GM19239 (cell line): Measurements from ENCODE around the gene IPCEF1.
"Not testable (repeated sequence)": the region's sequence is repeated elsewhere in the genome, so short reads cannot be mapped to it uniquely, and the experiment has no call there.

ENCODE experiments used
- DNase-seq: peaks from one replicate; pipeline ENCODE4 v3.0.0; 2011; ENCODE audit warnings: low spot score; ENCODE audit not compliant: insufficient read length
- FAIRE-seq: peaks from 2 replicates; lab custom pipeline; 2011; peaks lifted over from hg19 to GRCh38; lab: Jason Lieb, UNC

Gene IPCEF1

DNA sequence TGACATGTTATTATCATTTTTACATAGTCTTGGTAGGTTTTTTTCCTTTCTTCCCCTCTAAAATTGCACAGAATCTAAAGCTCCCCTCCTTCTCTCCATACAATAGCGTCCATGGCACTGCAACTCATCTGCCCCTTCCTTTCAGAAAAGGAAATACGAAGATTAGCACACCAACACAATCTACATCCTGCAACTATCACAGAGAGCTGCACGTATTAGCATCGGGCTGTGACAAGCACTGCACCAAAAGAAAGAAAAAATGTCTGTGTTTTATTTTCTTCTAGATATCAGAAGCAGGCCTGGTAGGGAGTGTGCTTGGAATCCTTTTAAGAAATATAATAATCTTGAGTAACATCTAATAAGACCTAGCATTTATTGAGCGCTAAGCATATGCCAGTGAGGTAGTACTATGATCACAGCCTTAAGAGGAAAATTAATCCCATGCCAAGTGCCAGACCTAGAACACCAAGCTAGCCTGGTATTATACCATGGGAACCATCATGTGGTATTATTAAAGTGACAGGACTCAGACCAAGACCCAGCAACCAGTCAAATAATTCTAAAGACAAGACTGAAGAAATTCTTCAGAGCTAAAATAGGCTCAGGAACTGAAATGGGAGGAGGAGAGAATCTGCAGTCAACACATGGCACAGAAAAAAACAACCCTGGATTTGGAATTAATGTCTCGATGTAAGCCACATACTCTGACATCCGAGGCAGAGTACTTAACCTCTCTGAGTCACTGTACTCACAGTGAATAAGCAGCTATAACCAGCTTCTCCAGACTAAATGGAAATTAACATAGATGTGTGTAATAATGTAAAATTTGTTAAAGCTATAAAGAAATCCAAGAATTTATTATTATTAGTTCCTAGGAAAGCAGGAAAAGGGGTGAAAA lies 124.3 kb downstream of the IPCEF1 start:
- DNase-seq (no peak), FAIRE-seq (peak; percentile 49)

DNA sequence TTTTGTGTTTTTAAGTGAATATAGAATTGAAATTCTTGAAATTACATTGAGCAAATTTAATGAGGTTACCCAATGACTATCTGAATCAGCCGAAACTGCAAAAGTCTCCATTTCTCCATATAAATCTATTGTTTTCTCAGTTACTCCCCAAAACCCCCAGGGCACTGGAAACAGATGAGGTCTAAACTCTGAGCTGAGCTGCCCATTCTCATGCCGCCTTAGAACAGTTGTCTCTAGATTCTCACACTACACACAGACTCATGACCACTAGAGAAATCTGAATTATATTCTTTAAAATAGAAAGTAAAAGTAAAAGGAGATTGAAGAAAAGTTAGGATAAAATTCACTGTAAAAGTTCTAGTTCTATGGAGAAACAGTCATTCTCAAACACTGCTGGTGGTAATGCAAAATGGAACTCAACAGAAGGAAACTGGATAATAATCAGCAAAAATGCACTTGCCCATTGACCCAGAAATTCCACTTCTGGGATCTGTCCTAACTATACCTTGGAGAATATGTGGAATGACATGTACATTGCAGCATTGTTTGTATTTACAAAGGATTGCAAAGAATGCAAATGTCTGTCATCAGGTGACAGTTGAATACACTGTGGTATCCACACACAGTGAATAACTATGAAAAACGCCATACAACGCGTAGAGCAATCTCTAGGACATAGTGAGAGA lies 125.5 kb downstream of the IPCEF1 start:
- DNase-seq (no peak), FAIRE-seq (peak; percentile 80)

DNA sequence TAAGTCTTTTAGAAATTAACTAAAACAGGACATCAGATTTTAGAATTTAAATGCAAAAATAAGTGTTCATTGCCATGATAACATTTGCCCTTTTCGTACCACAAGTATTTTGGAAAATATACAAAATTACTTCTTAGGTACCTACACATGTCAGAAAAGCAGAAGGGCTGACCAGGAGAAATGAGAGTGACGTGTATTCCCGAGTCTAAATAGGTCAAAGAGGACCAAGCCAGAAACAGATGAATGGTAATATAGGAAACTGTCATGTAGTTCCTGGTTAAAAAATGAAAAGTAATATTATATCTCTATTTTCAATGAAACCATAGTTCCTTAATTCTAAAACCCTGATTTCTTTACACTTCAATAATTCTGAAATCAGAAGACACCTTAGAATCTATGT lies 126.2 kb downstream of the IPCEF1 start:
- FAIRE-seq (peak; percentile 40), DNase-seq (no peak)

DNA sequence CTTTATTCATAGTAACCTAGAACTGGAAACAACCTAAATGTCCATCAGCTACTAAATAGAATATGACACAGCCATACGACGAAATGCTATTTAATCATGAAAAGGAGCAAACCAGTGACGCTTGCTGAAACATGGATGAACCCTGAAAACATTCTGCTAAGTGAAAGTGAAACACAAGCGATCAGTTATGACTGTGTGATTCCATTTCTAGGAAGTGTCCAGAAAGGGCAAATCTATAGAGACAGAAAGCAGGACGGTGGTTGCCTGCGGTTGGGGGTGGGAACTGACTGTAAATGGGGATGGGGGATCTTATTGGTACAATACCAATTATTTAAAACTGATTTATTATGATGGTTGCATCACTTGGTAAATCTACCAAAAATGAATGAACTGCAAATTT lies 126.8 kb downstream of the IPCEF1 start:
- DNase-seq (no peak), FAIRE-seq (peak; percentile 98)

DNA sequence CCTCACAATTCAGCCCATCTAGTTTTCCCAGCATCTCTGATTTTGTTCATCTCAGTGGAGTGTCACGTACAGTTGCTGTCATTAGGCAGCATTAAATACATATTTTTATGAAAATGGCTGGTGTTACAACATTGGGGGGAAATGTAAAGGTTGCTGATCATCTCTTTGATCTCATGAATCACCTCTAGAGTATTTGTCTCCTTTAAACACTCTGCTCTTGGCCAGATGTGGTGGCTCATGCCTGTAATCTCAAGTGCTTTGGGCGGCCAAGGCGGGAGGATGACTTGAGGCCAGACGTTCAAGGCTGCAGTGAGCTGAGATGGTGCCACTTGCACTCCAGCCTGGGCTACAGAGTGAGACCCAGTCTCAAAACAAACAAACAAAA lies 128.1 kb downstream of the IPCEF1 start:
- DNase-seq: no peak
- peak; percentile 79 for FAIRE-seq

DNA sequence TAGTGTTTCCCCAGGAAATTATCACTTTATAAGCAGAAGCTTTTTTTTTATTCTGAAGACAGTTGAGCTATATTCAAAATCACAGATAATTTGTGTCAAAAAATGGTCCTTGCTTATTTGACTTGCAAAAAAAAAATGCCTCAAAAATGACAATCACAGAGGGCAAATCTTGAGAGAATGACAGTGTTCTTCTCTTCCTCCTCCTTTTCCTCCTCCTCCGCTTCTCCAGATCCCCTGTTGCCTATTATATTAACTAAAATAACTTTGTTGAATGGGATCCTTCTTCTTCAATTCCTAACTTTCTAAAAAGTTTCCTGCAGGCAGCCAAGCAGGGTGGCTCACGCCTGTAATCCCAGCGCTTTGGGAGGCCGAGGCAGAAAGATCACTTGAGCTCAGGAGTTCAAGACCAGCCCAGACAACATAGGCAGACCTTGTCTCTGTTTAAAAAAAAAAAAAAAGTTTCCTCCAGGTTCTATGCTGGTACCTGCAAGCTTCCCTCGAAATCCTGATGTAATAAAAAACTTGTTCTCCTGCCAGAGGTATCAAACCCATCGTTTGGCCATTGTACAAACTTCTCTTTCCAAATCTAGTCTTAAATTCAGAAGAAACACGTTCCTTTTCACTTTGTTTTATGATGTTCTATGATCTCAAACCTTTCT lies 128.6 kb downstream of the IPCEF1 start:
- no peak for DNase-seq
- peak; percentile 31 for FAIRE-seq

DNA sequence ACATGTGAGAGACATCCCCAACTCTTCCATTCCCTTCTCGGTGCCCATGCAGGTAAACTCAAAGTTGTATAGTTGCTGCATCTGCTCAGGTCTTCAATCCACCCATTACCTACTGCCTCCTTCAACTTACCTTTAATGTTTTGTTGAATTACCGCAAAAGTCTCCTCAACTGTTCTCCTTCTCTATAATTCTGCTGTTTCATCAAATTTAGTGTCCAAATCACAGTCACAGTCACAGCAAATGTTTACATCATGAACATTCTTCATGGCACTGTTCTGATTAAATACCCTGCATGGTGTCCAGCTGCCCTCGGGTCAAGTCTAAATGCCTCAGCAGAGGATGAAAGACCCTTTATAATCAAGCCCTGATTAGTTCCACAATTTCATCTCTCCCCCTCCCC lies 130.1 kb downstream of the IPCEF1 start:
- DNase-seq (no peak), FAIRE-seq (peak; percentile 60)

DNA sequence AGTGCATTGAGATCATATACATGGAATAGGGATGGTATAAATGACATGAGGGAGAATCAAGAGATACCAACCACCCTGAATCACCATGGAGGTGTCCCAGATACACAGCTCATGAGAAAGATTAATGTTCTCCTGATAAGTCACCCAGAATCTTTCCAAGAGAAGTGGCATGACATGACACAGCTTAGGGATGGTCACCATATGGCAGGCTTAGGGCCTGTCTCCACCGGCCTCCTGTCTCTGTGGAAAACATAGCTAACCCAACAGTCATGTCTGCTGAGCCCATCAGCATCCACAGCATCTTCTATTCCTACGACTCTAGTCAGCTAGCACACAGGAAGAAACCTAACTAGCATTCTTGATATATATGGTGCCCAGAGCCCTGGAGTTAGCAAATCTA lies 133.3 kb downstream of the IPCEF1 start:
- no peak for FAIRE-seq
- DNase-seq: no peak

DNA sequence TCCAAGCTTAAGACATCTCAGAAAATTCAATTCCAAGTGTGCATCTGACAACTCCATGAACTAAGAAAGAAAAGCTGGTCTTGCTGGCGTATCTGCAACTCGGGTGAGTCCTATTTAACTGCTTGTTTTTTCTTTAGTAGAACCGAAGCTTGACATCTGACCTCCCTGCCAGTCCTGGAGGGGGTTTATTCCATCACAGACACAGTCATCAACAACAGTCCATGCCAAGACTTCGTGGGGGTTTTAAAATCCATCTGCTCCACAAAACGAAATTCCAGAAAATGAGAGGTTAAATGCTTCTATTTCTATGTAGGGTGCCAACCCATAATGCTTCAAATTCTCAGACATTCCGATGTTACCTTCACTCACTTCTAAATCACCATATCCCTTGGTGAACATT lies 133.9 kb downstream of the IPCEF1 start:
- DNase-seq (no peak), FAIRE-seq (peak; percentile 21)

DNA sequence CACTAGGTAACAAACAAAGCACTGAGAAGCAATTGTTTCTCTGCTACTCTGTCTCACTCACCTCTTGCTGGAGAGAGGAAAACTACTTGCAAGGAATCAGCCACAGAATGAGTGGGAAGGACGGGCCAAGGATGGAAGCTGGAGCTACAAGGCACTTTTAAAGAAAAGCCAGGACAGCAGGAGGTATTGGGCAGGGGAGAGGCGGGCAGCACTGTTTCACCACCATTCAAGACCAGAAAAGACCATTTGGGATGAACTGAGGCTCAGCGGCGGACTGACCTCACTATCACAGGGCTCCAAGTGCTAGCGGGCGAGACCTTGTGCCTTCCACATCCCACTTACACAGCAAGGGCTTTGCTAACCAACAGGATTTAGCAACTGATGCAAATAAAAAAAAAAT lies 137.4 kb downstream of the IPCEF1 start:
- FAIRE-seq (no peak), DNase-seq (no peak)

DNA sequence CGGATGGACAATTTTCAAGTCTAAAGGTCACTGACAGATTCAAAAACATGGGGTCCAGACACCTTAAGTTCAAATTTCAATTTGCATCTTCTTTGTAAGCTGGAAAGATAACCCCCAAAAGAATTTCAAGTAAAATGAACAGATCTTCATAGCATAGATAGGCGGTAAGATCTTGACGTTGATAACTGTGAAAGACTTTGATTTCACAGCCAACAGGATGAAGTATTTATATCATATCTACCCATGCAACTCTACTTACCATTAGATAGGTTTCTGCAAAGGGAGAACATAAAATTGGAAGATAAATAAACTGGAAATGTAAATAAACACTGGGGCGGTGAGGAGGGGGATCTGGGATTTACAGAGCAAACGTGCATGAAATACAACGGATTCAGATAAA lies 137.8 kb downstream of the IPCEF1 start:
- DNase-seq: no peak
- no peak for FAIRE-seq

DNA sequence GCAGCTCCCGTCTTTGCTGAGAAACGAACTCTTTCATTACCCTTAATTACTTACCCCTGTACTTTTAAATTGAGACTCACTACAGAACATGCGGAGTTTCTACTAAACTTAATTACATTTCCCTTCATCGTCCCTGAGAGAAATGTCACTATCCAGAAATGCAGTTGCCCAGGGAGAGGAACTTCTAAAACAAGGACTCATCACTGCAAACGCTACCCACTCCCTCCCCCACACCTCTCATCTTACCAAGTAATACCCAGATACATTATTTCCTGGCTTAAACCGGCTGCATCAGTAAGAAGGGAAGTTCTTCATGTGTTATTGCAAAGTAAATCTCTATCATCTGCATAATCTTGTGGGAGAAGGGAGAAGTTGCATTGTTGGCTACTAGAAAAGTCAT lies 138.3 kb downstream of the IPCEF1 start:
- FAIRE-seq (no peak), DNase-seq (no peak)

DNA sequence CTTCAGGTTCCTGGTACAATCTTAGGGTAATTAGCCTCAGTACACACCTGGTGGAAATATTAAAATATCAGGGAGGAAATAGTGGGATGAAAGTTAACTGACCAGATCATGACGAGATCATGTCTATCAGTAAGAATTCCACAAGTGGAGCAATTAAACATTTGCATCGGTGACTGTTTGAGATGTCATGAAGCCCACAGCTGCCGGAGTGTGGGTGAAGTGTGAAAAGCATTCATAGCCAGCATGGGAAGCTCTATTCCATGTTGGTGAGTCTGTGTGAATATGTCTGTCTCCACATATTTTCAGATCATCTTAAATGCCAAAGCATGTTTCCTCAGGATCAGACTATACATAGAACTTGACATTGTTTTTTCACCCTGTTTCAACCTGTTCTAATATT lies 142.8 kb downstream of the IPCEF1 start:
- no peak for FAIRE-seq
- DNase-seq: no peak

DNA sequence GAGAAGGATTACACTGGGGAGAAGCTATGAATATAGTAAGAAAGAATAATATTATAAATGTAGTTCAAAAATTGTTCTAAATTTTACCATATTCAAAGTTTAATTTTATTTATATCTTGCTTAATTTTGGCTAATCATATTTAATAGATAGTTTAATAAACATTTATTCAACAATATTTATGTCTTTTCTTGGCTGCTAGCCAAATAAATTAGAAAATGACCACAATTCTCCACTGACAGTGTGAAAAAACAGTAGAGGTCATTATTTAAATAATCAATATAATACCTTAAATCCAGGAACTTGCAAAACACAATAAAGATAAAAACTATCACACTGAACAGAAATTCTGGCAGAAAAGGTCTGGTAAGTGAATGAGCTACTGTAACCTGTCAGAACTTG lies 145.9 kb downstream of the IPCEF1 start:
- DNase-seq (no peak), FAIRE-seq (no peak)

DNA sequence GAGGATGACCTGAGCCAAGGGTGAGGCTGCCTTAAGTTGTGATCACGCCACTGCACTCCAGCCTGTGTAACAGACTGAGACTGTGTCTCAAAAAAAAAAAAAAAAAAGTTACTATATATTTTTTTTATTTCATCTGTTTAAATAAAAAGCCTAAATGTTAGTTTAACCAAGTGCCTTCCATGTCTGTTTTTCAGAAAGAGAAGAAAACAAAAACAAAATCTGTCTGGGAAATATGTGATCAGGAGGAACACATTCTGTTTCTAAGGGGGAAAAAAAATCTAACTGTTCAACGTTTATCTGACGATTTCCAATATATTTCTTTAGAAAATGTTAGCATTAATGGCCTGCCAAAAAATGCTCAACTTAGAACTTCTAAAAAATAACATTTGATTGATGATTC lies 147.0 kb downstream of the IPCEF1 start:
- FAIRE-seq (no peak), DNase-seq (no peak)

DNA sequence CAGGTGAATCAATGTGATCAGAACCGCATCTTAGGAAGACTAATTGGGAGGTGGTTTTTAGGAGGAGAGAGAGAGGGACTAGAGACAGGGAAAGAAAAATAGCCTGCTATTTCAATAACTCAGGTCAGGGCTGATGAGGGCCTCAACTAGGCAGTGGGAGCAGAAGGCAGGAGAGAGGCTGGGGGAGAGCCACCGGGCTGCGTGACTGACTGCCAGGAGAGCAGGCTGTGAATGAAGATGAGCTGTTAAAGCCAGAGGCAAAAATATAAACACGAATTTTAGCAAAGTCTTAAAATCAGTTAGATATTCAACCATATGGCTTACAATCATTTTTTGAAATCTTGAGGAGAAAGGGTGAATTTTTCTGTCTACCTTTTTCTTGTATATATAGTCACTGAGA lies 149.6 kb downstream of the IPCEF1 start:
- FAIRE-seq (no peak), DNase-seq (no peak)

DNA sequence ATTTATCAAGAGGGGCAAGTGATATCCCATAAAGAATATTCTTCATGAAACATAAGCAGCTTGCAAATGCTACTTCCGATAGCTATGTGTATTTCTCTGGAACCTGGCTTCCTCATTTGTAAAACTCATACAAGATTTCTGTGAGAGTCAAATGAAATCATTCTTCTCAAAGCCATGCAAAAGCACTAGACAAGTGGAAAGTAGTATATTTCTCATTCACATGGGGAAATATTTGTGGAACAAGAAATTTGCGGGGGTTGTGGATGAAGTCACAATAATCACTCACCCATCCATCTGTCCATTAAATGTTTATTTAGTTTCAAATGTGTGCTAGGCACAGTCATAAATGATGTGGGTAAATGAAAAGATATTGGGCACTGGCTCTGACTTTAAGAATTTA lies 150.5 kb downstream of the IPCEF1 start:
- no peak for DNase-seq
- no peak for FAIRE-seq

DNA sequence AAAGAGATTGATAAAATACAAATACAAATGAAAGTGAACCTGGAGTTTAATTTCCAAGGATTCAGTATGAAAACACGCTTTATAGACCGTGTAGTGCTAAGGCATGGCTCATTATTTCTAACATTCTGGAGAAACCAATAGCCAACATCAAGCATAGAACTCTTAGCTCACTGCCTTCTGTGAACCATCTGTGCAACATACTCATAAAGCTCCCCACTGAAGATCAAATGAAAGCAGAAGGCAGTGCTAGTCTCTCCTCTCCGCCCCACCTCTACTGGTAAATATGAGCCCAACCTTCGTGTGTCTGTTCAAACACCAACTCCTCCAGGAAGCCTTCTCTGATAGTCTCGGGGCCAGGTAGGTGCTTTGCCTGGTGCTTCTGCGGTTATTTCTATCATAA lies 153.6 kb downstream of the IPCEF1 start:
- no peak for FAIRE-seq
- DNase-seq: no peak

DNA sequence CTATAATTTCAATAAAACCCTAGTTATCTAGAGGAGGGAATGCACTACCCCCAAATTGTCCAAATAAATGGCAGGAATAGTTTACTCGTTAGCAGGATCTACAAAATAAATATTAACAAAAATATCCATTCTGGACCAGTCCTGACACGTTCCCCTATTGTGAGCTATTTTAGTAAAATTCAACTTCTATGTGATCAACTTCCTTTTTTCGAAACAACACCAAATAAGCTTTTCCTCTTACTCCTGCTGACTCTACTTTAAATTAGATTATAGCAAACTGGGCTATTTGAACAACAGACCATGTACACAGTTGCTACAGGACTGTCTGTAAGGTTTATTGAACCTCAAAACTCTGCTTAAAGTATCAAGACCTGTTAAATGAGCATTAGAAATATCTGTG lies 154.3 kb downstream of the IPCEF1 start:
- FAIRE-seq (no peak), DNase-seq (no peak)

DNA sequence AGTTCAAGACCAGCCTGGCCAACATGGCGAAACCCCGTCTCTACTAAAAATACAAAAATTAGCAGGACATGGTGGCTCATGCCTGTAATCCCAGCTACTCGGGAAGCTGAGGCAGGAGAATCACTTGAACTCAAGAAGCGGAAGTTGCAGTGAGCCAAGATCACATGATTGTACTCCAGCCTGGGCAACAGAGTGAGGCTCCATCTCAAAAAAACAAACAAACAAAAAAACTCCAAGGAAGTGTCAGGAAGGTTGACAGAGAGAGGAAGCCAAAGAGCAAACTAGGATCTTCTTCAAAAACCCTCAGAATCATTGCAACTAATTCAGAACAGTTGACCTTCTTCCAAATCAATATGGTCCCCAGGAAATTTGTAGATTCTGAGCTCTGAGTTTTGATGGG lies 154.9 kb downstream of the IPCEF1 start:
- FAIRE-seq, DNase-seq: not testable (repeated sequence)

DNA sequence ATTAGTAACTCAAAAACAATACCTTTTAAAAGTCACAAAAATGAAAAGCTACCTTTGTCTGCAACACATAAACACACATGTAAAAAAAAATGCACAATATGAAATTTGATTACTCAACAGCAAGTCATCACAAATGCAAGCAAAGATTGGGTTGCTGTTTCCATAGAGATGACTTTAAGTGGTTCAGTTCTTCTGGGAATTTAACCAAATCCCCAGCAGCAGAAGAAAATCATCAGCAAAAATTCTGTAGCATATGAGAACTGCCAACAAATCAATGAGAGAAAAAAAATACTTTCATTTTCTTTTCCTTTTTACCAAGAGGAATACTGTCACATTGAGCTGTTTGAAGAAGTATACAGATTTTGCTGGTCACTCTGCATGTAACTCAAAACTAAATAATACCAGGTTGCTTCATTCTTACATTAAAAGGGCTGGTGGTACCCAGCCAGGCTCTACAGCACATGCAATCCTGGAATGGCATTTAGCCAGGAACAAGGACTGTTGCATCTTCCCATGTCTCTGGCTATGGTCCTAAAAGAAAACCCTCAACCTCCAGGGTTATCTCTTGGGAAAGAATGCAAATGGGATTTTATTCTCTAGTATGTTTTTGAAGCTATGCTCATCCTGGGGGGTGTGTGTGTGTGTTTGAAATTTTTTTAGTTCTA lies 159.3 kb downstream of the IPCEF1 start:
- peak; percentile 33 for FAIRE-seq
- DNase-seq: no peak
